AG04449 (cell line): ENCODE measurements around the gene TNK2.
"Not testable (repeated sequence)": the region's sequence is repeated elsewhere in the genome, so short reads cannot be mapped to it uniquely, and the experiment has no call there.

ENCODE experiments used
- CTCF ChIA-PET: fragments of 350-600 bp; formaldehyde crosslinking; extraction: SDS; loops from one replicate; lab custom pipeline; 2021; ENCODE audit warnings: antibody characterized with exemption; lab: Yijun Ruan, JAX
- POLR2A ChIA-PET: fragments of 400-600, 350-600 bp; formaldehyde crosslinking; extraction: SDS; loops from one replicate; lab custom pipeline; 2020; ENCODE audit warnings: antibody characterized with exemption, inconsistent platforms; lab: Yijun Ruan, JAX
- DNase-seq: peaks from one replicate; pipeline ENCODE4 v3.0.0-alpha.2; 2010; ENCODE audit warnings: low read depth, low spot score
- H3K4me3 ChIP-seq: 2 replicates; pipeline ENCODE4 v1.5.1; 2011; ENCODE audit warnings: low read depth, mild to moderate bottlenecking, control low read depth, low read length
- TF ChIP-seq, protein P1 (sequence below): IDR thresholded peaks from one replicate; pipeline ENCODE4 v1.5.1; 2011; ENCODE audit warnings: mild to moderate bottlenecking, moderate library complexity, low read length, control low read depth, inconsistent platforms; ENCODE audit not compliant: insufficient read depth; ENCODE audit errors: missing control alignments

TNK2 gene

DNA sequence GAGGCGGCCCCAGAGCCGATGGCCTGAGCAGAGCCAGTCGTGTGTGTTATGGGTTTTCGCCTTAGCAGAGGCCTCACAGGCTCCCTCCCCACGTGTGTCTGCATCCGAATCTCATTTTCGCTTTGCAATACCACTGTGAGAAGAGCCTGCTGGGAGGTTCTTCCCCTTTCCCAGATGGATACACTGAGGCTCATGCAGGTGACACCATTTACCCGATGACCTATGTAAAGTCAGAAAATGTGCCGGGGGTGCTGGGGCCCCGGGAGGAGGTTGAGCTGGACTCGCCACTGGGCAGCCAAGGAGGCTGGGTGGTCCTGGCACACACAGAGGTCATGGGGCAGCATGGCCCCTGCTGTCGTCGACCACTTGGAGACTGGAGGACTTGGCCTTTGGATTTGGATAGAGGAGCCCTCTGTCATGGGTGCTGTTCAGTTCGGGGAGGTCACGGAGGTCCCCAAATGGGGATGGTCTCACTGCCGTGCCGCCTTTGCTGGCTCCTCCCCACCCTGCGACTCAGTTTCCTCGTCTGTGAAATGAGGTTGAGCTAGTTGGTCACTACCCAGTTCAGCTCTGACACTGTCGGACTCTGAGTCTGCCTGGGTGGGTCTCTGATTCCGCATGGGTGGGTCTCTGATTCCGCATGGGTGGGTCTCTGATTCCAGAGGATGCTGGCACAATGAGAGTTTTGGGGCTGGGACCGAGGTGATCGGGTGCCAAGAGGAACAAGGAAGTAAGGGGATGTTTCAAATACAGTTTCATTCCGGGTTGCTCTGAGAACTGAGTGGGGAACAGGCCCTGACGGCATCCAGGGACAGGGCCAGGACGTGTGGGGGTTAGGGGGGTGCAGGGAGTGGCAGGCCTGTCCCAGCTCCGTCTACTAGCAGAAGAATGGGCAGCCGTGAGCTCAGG lies 73.4 kb downstream of the TNK2 start:
- POLR2A ChIA-PET: no interaction called here
- CTCF ChIA-PET: interaction anchor here (1.2 to 3.9 kb wide), 4 partner anchors 11 to 59 kb away, joined by 3 to 28 read pairs (median 4); no protein-coding TSS in a partner anchor
- no peak overlapping the region for H3K4me3 ChIP-seq
- TF ChIP-seq, protein P1, sequence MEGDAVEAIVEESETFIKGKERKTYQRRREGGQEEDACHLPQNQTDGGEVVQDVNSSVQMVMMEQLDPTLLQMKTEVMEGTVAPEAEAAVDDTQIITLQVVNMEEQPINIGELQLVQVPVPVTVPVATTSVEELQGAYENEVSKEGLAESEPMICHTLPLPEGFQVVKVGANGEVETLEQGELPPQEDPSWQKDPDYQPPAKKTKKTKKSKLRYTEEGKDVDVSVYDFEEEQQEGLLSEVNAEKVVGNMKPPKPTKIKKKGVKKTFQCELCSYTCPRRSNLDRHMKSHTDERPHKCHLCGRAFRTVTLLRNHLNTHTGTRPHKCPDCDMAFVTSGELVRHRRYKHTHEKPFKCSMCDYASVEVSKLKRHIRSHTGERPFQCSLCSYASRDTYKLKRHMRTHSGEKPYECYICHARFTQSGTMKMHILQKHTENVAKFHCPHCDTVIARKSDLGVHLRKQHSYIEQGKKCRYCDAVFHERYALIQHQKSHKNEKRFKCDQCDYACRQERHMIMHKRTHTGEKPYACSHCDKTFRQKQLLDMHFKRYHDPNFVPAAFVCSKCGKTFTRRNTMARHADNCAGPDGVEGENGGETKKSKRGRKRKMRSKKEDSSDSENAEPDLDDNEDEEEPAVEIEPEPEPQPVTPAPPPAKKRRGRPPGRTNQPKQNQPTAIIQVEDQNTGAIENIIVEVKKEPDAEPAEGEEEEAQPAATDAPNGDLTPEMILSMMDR: no peak
- no peak for DNase-seq

DNA sequence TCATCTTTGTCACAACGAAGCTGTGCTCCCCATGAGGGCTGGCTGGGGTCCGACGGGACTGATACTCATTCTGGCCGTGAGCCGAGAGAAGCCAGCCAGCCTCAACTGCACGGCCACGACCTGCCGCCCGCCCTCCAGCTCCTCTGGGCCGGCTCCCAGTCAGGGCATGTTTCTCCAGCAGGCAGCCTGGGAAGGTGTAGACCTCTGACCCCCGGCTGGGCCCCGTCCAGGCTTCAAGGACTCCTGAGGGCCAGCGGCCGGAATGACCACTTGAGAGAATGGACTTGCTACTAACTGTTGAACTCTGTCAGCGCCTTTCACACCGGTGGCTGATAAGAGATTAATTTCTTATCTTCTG lies 78.5 kb downstream of the TNK2 start:
- ChIA-PET POLR2A (no interaction called here), CTCF (no interaction called here)
- TF ChIP-seq, protein P1: no peak
- H3K4me3 ChIP-seq: no peak overlapping the region
- DNase-seq: no peak

DNA sequence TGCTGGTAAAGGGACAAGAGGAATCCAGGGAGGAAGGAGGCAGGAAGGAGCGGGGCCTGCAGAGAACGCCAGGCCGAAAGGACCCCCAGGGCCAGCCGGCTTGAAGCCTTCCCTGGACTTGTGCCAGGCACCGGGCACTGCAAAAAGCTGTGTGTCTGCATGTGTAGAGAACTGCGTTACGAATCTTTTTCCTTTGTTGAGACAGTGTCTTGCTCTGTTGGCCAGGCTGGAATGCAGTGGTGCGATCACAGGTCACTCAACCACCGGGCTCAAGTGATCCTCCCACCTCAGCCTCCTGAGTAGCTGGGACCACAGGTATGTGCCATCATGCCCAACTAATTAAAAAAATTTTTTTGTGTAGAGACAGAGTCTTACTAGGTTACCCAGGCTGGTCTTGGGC lies 79.6 kb downstream of the TNK2 start:
- CTCF ChIA-PET: interaction anchor here (0.7 to 1.3 kb wide), 4 partner anchors 10 to 167 kb away, joined by 3 to 5 read pairs (median 4); no protein-coding TSS in a partner anchor
- TF ChIP-seq, protein P1: no peak

DNA sequence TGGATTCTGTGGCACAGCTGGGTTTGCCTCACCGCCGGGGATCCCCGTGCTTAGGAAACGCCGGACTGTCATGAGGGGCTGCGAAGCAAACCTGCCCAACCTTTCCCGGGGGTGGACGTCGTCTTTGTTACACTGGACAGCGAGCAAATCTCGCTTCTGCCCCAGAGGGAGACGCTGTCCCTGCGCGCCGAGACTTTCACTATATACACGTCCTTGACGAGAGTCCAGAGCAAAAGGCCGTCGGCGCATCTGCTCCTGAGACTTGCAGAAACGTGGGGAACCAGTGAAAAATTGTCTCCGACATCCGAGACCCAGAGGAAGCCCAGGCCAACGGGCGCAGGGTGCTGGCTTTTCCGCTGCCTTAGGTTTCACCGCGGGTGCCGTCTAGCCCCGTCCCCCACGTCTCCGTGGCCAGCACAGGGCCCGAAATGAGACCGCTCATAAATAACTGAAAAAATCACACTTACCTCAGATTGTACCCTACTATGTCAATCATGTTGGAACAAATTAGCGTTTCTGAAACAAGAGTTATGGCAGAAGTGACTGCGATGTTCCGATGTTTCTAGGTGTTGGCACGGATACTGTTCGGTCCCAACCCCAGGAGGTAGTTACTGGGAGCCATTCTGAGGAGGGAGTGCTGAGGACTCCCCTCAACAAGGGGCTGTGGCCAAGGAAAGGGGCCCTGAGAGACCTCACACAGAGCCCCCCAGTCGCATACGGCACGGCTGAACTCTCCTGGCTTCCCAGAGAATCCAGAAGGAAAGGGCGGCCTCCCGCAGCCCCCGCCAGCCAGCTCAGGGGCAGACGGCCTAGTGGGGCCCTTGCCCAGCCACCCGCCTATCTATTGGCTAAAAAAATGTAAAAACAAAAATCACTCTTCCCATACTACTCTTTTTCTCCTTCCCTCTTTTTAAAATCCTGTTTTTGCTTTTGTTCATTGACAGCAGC lies 82.2 kb downstream of the TNK2 start:
- POLR2A ChIA-PET: no interaction called here
- H3K4me3 ChIP-seq: no peak overlapping the region
- no peak for DNase-seq
- CTCF ChIA-PET: interaction anchor here (1.2 kb wide), 1 partner anchor 25 kb away, joined by 3 read pairs; no protein-coding TSS in a partner anchor
- TF ChIP-seq, protein P1: no peak

More for the DNA sequence above, 79.6 kb downstream of the TNK2 start:
- H3K4me3 ChIP-seq: no peak overlapping the region
- DNase-seq: no peak
- POLR2A ChIA-PET: interaction anchor here (0.6 kb wide), 1 partner anchor 1595 kb away, joined by 3 read pairs; no protein-coding TSS in a partner anchor

DNA sequence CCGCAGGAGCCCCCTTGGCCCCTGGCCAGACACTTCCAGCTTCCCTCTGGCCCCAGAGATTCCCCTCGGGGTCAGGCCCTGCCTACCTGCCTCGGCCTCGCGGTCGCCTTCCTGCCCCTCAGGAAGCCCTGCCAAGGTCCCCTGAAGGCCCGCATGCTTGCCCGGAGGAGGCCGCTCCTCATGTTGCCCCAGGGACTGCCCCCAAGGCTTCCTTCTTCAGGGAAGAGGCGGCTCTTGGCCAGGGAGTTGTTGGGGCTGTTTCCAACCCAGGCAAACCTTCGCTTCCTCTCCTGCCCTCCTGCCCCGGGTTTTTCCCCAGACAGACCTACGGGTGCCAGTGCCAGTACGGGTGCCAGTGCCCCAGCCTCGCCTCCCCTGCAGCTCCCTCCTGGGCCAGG lies 83.2 kb downstream of the TNK2 start:
- POLR2A ChIA-PET: no interaction called here
- CTCF ChIA-PET: interaction anchor here (0.8 to 1.3 kb wide), 2 partner anchors 25 to 90 kb away, joined by 3 to 4 read pairs; no protein-coding TSS in a partner anchor
- no peak for DNase-seq
- H3K4me3 ChIP-seq: no peak overlapping the region
- TF ChIP-seq, protein P1: no peak

DNA sequence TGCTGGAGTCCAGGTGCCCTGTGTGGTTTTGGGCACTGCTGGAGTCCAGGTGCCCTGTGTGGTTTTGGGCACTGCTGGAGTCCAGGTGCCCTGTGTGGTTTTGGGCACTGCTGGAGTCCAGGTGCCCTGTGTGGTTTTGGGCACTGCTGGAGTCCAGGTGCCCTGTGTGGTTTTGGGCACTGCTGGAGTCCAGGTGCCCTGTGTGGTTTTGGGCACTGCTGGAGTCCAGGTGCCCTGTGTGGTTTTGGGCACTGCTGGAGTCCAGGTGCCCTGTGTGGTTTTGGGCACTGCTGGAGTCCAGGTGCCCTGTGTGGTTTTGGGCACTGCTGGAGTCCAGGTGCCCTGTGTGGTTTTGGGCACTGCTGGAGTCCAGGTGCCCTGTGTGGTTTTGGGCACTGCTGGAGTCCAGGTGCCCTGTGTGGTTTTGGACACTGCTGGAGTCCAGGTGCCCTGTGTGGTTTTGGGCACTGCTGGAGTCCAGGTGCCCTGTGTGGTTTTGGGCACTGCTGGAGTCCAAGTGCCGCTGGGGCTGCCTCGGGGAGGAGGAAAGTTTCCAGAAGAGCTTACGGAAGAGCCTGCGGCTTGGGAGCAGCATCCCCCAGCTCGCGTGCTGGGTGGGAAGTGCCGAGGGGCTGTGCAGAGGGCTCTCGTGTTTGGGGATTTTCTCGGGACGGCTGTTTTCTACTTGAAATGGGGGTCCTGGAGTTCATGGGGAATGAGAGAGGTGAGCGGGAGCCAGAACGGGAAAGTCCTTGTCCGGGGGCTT lies 83.7 kb downstream of the TNK2 start:
- DNase-seq, H3K4me3 ChIP-seq, POLR2A ChIA-PET: not testable (repeated sequence)
- CTCF ChIA-PET: interaction anchor here (0.8 to 1.3 kb wide), 2 partner anchors 26 to 91 kb away, joined by 3 to 4 read pairs; no protein-coding TSS in a partner anchor
